SU-DHL-6 (cell line): Measurements from ENCODE around the gene POU3F3.

Source experiments
- H2AFZ ChIP-seq: fragments of 200-600 bp; sonication (generic); 2 replicates; pipeline ENCODE4 v1.6.1; 2014; ENCODE audit warnings: low read depth, mild to moderate bottlenecking, moderate library complexity, mixed read lengths, antibody characterized with exemption, low read length; ENCODE audit not compliant: severe bottlenecking
- H3F3A ChIP-seq: fragments of 200-600 bp; shearing (Covaris generic); 2 replicates; pipeline ENCODE4 v1.6.0; 2016; ENCODE audit warnings: antibody characterized with exemption, mild to moderate bottlenecking; ENCODE audit not compliant: insufficient read depth
- H3K27ac ChIP-seq: fragments of 200-600 bp; sonication (generic); 2 replicates; pipeline ENCODE4 v1.5.1; 2016; ENCODE audit warnings: low read depth, mild to moderate bottlenecking, low read length, moderate library complexity, mixed read lengths
- H3K27me3 ChIP-seq: fragments of 200-600 bp; sonication (generic), shearing (Covaris generic); 2 replicates; pipeline ENCODE4 v1.6.0; 2014; ENCODE audit warnings: mild to moderate bottlenecking, low read length
- H3K36me3 ChIP-seq: fragments of 200-600 bp; sonication (generic); 2 replicates; pipeline ENCODE4 v1.6.1; 2014; ENCODE audit warnings: mild to moderate bottlenecking, low read length, mixed read lengths
- H3K4me2 ChIP-seq: fragments of 300-600, 200-600 bp; shearing (Covaris generic), sonication (generic); 2 replicates; pipeline ENCODE4 v1.6.0; 2014; ENCODE audit warnings: low read length, low read depth, mild to moderate bottlenecking; ENCODE audit not compliant: poor library complexity, severe bottlenecking
- H3K4me3 ChIP-seq: fragments of 200-600 bp; sonication (generic); 2 replicates; pipeline ENCODE4 v1.5.1; 2014; ENCODE audit warnings: antibody characterized with exemption, low read length, mild to moderate bottlenecking, mixed read lengths; ENCODE audit not compliant: insufficient read depth, poor library complexity, severe bottlenecking
- H3K79me2 ChIP-seq: fragments of 200-600 bp; sonication (generic); 2 replicates; pipeline ENCODE4 v1.6.1; 2014; ENCODE audit warnings: mild to moderate bottlenecking, low read length, moderate library complexity; ENCODE audit not compliant: insufficient read depth
- H3K9ac ChIP-seq: fragments of 200-600 bp; sonication (generic); 2 replicates; pipeline ENCODE4 v1.7.0; 2014; ENCODE audit warnings: mild to moderate bottlenecking, low read length
- H3K9me2 ChIP-seq: fragments of 200-600 bp; sonication (generic); replicated peaks from 2 replicates; pipeline ENCODE4 v1.6.1; 2014; ENCODE audit warnings: low read length; ENCODE audit not compliant: insufficient read depth
- H3K9me3 ChIP-seq: fragments of 200-600 bp; sonication (generic); 2 replicates; pipeline ENCODE4 v1.6.1; 2014; ENCODE audit warnings: low read length, mixed read lengths; ENCODE audit not compliant: insufficient read depth
- H4K20me1 ChIP-seq: fragments of 200-600 bp; sonication (generic); 2 replicates; pipeline ENCODE4 v1.6.1; 2014; ENCODE audit warnings: low read depth, mild to moderate bottlenecking, antibody characterized with exemption, low read length, moderate library complexity, mixed read lengths
- EZH2phosphoT487 ChIP-seq: fragments of 200-600 bp; sonication (generic), shearing (Covaris generic); conservative IDR thresholded peaks from 2 replicates; pipeline ENCODE4 v1.6.1; 2018; ENCODE audit warnings: mild to moderate bottlenecking, antibody characterized with exemption, low read length, moderate library complexity, mixed read lengths
- TF ChIP-seq, protein P1 (sequence below): fragments of 200-600 bp; sonication (generic); IDR thresholded peaks from one replicate; pipeline ENCODE4 v1.5.1; 2017; ENCODE audit warnings: antibody characterized with exemption, mild to moderate bottlenecking, low read length, moderate library complexity; ENCODE audit not compliant: insufficient read depth, poor library complexity, severe bottlenecking

Gene POU3F3

GRCh38 chr2:104887676-104888075, 33.8 kb downstream of the POU3F3 start:
- Histone ChIP-seq H3K4me3 (no peak overlapping the region), H3K9ac (no peak overlapping the region), H3K9me2 (no peaks in the 10 kb centered on the region), H3F3A (no peaks in the 10 kb centered on the region), H3K36me3 (no peaks in the 10 kb centered on the region), H3K27ac (no peak overlapping the region), H3K27me3 (no peaks in the 10 kb centered on the region), H4K20me1 (no peaks in the 10 kb centered on the region), H3K79me2 (no peaks in the 10 kb centered on the region), H3K4me2 (no peak overlapping the region), H3K9me3 (no peaks in the 10 kb centered on the region), H2AFZ (no peak overlapping the region)
- TF ChIP-seq, protein P1, sequence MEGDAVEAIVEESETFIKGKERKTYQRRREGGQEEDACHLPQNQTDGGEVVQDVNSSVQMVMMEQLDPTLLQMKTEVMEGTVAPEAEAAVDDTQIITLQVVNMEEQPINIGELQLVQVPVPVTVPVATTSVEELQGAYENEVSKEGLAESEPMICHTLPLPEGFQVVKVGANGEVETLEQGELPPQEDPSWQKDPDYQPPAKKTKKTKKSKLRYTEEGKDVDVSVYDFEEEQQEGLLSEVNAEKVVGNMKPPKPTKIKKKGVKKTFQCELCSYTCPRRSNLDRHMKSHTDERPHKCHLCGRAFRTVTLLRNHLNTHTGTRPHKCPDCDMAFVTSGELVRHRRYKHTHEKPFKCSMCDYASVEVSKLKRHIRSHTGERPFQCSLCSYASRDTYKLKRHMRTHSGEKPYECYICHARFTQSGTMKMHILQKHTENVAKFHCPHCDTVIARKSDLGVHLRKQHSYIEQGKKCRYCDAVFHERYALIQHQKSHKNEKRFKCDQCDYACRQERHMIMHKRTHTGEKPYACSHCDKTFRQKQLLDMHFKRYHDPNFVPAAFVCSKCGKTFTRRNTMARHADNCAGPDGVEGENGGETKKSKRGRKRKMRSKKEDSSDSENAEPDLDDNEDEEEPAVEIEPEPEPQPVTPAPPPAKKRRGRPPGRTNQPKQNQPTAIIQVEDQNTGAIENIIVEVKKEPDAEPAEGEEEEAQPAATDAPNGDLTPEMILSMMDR: no peak
- no peak for TF ChIP-seq EZH2phosphoT487

GRCh38 chr2:104888489-104889258, 34.8 kb downstream of the POU3F3 start:
- Histone ChIP-seq H3K9me2 (no peaks in the 10 kb centered on the region), H3K27ac (no peak overlapping the region), H3F3A (no peaks in the 10 kb centered on the region), H2AFZ (no peak overlapping the region), H3K79me2 (no peaks in the 10 kb centered on the region), H3K4me3 (no peak overlapping the region), H3K4me2 (no peak overlapping the region), H3K9ac (no peak overlapping the region), H3K9me3 (no peaks in the 10 kb centered on the region), H3K36me3 (no peaks in the 10 kb centered on the region), H4K20me1 (no peaks in the 10 kb centered on the region), H3K27me3 (no peaks in the 10 kb centered on the region)
- no peak for TF ChIP-seq EZH2phosphoT487
- TF ChIP-seq, protein P1: no peak

DNA sequence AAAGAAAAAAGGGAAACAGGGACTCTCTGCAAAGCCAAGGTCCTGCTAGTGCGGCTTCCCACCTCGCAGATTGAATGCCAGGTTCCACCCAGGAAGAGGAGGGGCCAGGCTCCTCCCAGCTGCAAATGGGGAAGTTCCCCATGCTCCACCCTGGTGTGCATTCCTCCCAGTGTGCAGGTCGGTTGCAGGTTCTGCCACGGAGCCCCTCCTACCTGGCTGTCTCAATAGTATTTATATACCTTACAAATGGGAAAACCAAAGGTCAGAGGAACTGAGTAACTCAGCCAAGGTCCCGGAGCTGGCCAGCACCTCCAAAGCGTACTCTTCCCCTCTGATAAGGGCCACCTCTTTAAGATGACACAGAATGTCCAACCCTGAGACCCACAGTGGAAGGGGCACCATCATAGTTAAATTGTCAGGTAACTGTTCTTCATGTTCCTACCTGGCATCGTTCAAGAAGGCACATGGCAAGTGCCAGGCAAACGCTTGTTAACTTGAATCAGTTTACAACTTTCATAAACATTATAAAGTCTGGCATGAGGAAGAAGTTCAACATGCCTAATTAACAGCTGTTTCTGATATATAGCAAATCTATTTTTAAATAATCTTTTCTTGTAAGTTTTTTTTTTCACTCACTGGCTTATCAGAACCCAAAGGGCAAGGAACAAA, 35.5 kb downstream of the POU3F3 start:
- no peak overlapping the region for H3K27ac ChIP-seq
- H3K9ac ChIP-seq: no peak overlapping the region
- H2AFZ ChIP-seq: no peak overlapping the region
- no peaks in the 10 kb centered on the region for H3K79me2 ChIP-seq
- H3K36me3 ChIP-seq: no peaks in the 10 kb centered on the region
- no peaks in the 10 kb centered on the region for H3K9me3 ChIP-seq
- H3K27me3 ChIP-seq: no peaks in the 10 kb centered on the region
- H3K9me2 ChIP-seq: no peaks in the 10 kb centered on the region
- no peaks in the 10 kb centered on the region for H4K20me1 ChIP-seq
- no peaks in the 10 kb centered on the region for H3F3A ChIP-seq
- H3K4me3 ChIP-seq: no peak overlapping the region
- no peak overlapping the region for H3K4me2 ChIP-seq
- TF ChIP-seq, protein P1: no peak
- TF ChIP-seq EZH2phosphoT487: no peak
